GM12878 (cell line): ENCODE results near the gene C2orf92. TPM values are rescaled to one million over a fixed set of nuclear protein-coding genes. Genes with fewer than 3 reads are reported as not detected.

ENCODE experiments used
- ATAC-seq: fragments of 200-7000 bp; cut with Tn5 transposase; 3 replicates; pipeline ENCODE4 v1.9.1; 2020; ENCODE audit warnings: mild to moderate bottlenecking, moderate library complexity
- BruUV-seq: library from RNA; stranded (reverse); fragments of 400-500 nt; replicated peaks from 2 replicates; lab custom pipeline; 2021; lab: Mats Ljungman, UMichigan
- CTCF ChIA-PET: fragments of 300-600 bp; sonication (Branson Sonifier 250); formaldehyde crosslinking; extraction: SDS; loops from one replicate; lab custom pipeline; 2021; ENCODE audit warnings: inconsistent platforms; lab: Yijun Ruan, JAX
- POLR2A ChIA-PET: fragments of 350-600 bp; formaldehyde crosslinking; extraction: SDS; loops from one replicate; lab custom pipeline; 2021; ENCODE audit warnings: inconsistent platforms; lab: Charles Lee
- RAD21 ChIA-PET: fragments of 300-600 bp; sonication (Branson Sonifier 250); formaldehyde crosslinking; loops from one replicate; lab custom pipeline; 2023; ENCODE audit warnings: antibody characterized with exemption; ENCODE audit not compliant: unreplicated experiment; lab: Charles Lee
- SMC1A ChIA-PET: fragments of 300-600 bp; sonication (Branson Sonifier 250); formaldehyde crosslinking; loops from one replicate; lab custom pipeline; 2023; ENCODE audit not compliant: unreplicated experiment, uncharacterized antibody; lab: Charles Lee
- DNase-seq: peaks from one replicate; pipeline ENCODE4 v3.0.0-alpha.2; 2011; ENCODE audit warnings: low read depth, low spot score
- FAIRE-seq: peaks from 3 replicates; lab custom pipeline; 2011; peaks lifted over from hg19 to GRCh38; lab: Jason Lieb, UNC
- H2AFZ ChIP-seq: 2 replicates; pipeline ENCODE4 v1.6.0; 2011; ENCODE audit warnings: low read depth, low read length, control low read depth; ENCODE audit not compliant: control insufficient read depth
- H3K27ac ChIP-seq: 2 replicates; pipeline ENCODE4 v1.5.1; 2011; ENCODE audit warnings: control low read depth; ENCODE audit not compliant: control insufficient read depth, insufficient read depth
- H3K27me3 ChIP-seq, 2 experiments: replicated peaks in 1 of 2; 2 replicates each; pipeline versions ENCODE4 v1.6.0 to v1.6.1; 2011; ENCODE audit warnings: low read length in 1 of 2; ENCODE audit not compliant: control insufficient read depth in 2 of 2, insufficient read depth in 2 of 2
- H3K36me3 ChIP-seq, 2 experiments: 2 replicates each; pipeline ENCODE4 v1.5.1; 2011; ENCODE audit warnings: low read length in 1 of 2; ENCODE audit not compliant: control insufficient read depth in 2 of 2, insufficient read depth in 2 of 2
- H3K4me1 ChIP-seq: 2 replicates; pipeline ENCODE4 v1.6.1; 2011; ENCODE audit warnings: mild to moderate bottlenecking, low read length, moderate library complexity, mixed read lengths; ENCODE audit not compliant: control insufficient read depth, insufficient read depth
- H3K4me2 ChIP-seq: 2 replicates; pipeline ENCODE4 v1.6.0; 2011; ENCODE audit warnings: control low read depth; ENCODE audit not compliant: control insufficient read depth, insufficient read depth
- H3K4me3 ChIP-seq: fragments of 200-600 bp; sonication (generic); 2 replicates; pipeline ENCODE4 v1.5.1; 2016
- H3K79me2 ChIP-seq: 2 replicates; pipeline ENCODE4 v1.6.0; 2011; ENCODE audit warnings: low read length; ENCODE audit not compliant: control insufficient read depth, insufficient read depth
- H3K9ac ChIP-seq: 2 replicates; pipeline ENCODE4 v1.8.0; 2011; ENCODE audit warnings: low read length, control low read depth, mixed read lengths; ENCODE audit not compliant: control insufficient read depth, insufficient read depth
- H3K9me3 ChIP-seq: replicated peaks from 3 replicates; pipeline ENCODE4 v1.5.1; 2011; ENCODE audit warnings: mild to moderate bottlenecking, low read length; ENCODE audit not compliant: control insufficient read depth, insufficient read depth
- H4K20me1 ChIP-seq: 2 replicates; pipeline ENCODE4 v1.6.0; 2011; ENCODE audit not compliant: control insufficient read depth, insufficient read depth
- BMI1 ChIP-seq: fragments of 450-650 bp; IDR thresholded peaks from 2 replicates; pipeline ENCODE4 v1.6.1; 2016; ENCODE audit warnings: mild to moderate bottlenecking, moderate library complexity, borderline replicate concordance
- CHD4 ChIP-seq: fragments of 200-600 bp; sonication (generic); IDR thresholded peaks from 2 replicates; pipeline ENCODE4 v1.6.1; 2016; ENCODE audit warnings: mild to moderate bottlenecking
- KAT2A ChIP-seq: conservative IDR thresholded peaks from 2 replicates; pipeline ENCODE4 v1.6.1; 2011; ENCODE audit warnings: low read depth, low read length; ENCODE audit not compliant: control insufficient read depth
- LARP7 ChIP-seq: fragments of 450-650 bp; IDR thresholded peaks from 2 replicates; pipeline ENCODE4 v1.6.1; 2017; ENCODE audit warnings: mild to moderate bottlenecking
- NR2C2 ChIP-seq: IDR thresholded peaks from 2 replicates; pipeline ENCODE4 v1.6.1; 2011; ENCODE audit warnings: borderline replicate concordance, low read depth; ENCODE audit not compliant: control insufficient read depth, insufficient read length
- PML ChIP-seq: IDR thresholded peaks from 2 replicates; pipeline ENCODE4 v1.6.1; 2012; ENCODE audit warnings: low read length, inconsistent platforms
- SIN3A ChIP-seq: IDR thresholded peaks from 2 replicates; pipeline ENCODE4 v1.6.1; 2012; ENCODE audit warnings: low read depth, low read length, improper control_type of control experiment
- SMC3 ChIP-seq: IDR thresholded peaks from 2 replicates; pipeline ENCODE4 v1.6.1; 2011; ENCODE audit warnings: low read length, improper control_type of control experiment, borderline replicate concordance
- TCF7 ChIP-seq: IDR thresholded peaks from 2 replicates; pipeline ENCODE4 v1.6.1; 2014; ENCODE audit warnings: antibody characterized with exemption, borderline replicate concordance
- ZBED1 ChIP-seq: IDR thresholded peaks from 2 replicates; pipeline ENCODE4 v1.6.1; 2016; ENCODE audit warnings: borderline replicate concordance
- ZZZ3 ChIP-seq: IDR thresholded peaks from 2 replicates; pipeline ENCODE4 v1.6.1; 2011; ENCODE audit warnings: low read depth; ENCODE audit not compliant: control insufficient read depth, insufficient read length
- WGBS: methylation state at CpG from one replicate; pipeline ENCODE4 v1.1.6; 2016; ENCODE audit warnings: low lambda C conversion rate; ENCODE audit not compliant: insufficient replicate concordance, insufficient coverage; ENCODE audit errors: missing lambda C conversion rate; 5-methylcytosine and 5-hydroxymethylcytosine counted together
- in situ Hi-C: fragments of 300-500 bp; cut with MboI; formaldehyde crosslinking; loops from 9 replicates; pipeline ENCODE4 v1.14.3; 2018; ENCODE audit warnings: mixed read lengths
- intact Hi-C: fragments of 100-400 bp; cut with micrococcal nuclease; formaldehyde crosslinking; loops from one replicate; pipeline ENCODE4 v1.14.2; 2022; ENCODE audit not compliant: unreplicated experiment
- polyA plus RNA-seq, 11 experiments: library from polyadenylated mRNA; depleted of rRNA in 4 of 11; unstranded in 6 of 11; stranded (reverse) in 5 of 11; fragments of >200 nt; fragmentation: Nextera tagmentation in 4 of 11; fragmentation: Illumina TruSeq in 1 of 11; extraction: Ambion mirVana in 4 of 11; extraction: Trizol in 1 of 11; gene quantifications; 1 replicate in 1 of 11; 2 replicates in 10 of 11; pipeline versions ENCODE4 v1.2.1 to v1.2.3, GENCODE V29; 2011 to 2016; ENCODE audit warnings: inconsistent platforms in 2 of 11, missing spikeins in 2 of 11, low read depth in 1 of 11
- total RNA-seq, 4 experiments: library from RNA; depleted of rRNA in 3 of 4; stranded (reverse); fragments of >200 nt in 3 of 4; fragmentation: Illumina TruSeq in 1 of 4; extraction: Trizol in 1 of 4; gene quantifications; 2 replicates each; pipeline versions ENCODE4 v1.2.1 to v1.2.3, GENCODE V29; 2013 to 2021
- TF ChIP-seq, protein P1 (sequence below): IDR thresholded peaks from 2 replicates; pipeline ENCODE4 v1.6.1; 2012; ENCODE audit warnings: low read depth, low read length, improper control_type of control experiment
- TF ChIP-seq, protein P2 (sequence below): fragments of 450-650 bp; IDR thresholded peaks from 2 replicates; pipeline ENCODE4 v1.6.1; 2014; ENCODE audit warnings: mild to moderate bottlenecking

The C2orf92 gene
- total and polyA plus RNA-seq, 10 of the 15 experiments (the other 5 are each of a cell fraction or from before 2014, with no cell fraction given): 0.40 to 10.1 (median 3.7) TPM

DNA sequence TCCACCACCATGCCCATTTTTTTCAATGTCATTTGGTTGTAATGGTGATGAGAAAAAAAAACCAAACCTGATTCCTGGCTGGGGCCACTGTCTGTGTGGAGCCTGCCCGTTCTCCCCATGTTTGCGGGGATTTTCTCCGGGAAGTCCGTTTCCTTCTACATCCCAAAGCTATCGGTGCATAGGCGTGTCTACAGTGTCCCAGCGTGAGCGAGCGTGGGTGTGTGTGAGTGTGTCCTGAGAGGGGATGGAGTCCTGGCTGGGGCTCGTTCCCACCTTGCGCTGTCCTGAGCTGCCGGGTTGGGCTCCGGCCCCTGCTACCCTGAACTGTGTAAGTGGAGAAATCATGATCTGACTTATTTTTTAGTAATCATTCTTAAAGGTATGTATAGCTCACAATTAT is 36.6 kb downstream of the C2orf92 start:
- SMC1A ChIA-PET: no interaction called here

More for the DNA sequence above, 36.6 kb downstream of the C2orf92 start:
- H3K27ac ChIP-seq: no peak overlapping the region
- H3K27me3 ChIP-seq: no peaks in the 10 kb centered on the region
- no TSS peak for BruUV-seq
- ChIA-PET RAD21 (no interaction called here), CTCF (interaction anchor here (2.0 to 2.5 kb wide), 2 partner anchors 116 to 679 kb away, joined by 5 to 10 read pairs; no protein-coding TSS in a partner anchor), POLR2A (no interaction called here)
- H3K36me3 ChIP-seq: no peaks in the 10 kb centered on the region
- no peaks in the 10 kb centered on the region for H3K9me3 ChIP-seq
- FAIRE-seq (no peak), DNase-seq (no peak), ATAC-seq (no peak)
- no peaks in the 10 kb centered on the region for H4K20me1 ChIP-seq
- no peak overlapping the region for H3K4me2 ChIP-seq
- in situ Hi-C loops (no loop called here), intact Hi-C loops (loop anchor here (10.0 kb wide), 1 partner anchor 479 kb away; no protein-coding TSS in a partner anchor)
- H2AFZ ChIP-seq: no peak overlapping the region
- WGBS: 59% methylated on average over 13 of the region's 13 CpGs
- TF ChIP-seq SMC3: no peak
- TF ChIP-seq CHD4: no peak
- no peak for TF ChIP-seq KAT2A
- no peak for TF ChIP-seq ZZZ3
- TF ChIP-seq PML: no peak
- TF ChIP-seq BMI1: no peak
- no peak for TF ChIP-seq TCF7
- TF ChIP-seq ZBED1: no peak
- TF ChIP-seq, protein P1, sequence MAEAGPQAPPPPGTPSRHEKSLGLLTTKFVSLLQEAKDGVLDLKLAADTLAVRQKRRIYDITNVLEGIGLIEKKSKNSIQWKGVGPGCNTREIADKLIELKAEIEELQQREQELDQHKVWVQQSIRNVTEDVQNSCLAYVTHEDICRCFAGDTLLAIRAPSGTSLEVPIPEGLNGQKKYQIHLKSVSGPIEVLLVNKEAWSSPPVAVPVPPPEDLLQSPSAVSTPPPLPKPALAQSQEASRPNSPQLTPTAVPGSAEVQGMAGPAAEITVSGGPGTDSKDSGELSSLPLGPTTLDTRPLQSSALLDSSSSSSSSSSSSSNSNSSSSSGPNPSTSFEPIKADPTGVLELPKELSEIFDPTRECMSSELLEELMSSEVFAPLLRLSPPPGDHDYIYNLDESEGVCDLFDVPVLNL: no peak
- TF ChIP-seq, protein P2, sequence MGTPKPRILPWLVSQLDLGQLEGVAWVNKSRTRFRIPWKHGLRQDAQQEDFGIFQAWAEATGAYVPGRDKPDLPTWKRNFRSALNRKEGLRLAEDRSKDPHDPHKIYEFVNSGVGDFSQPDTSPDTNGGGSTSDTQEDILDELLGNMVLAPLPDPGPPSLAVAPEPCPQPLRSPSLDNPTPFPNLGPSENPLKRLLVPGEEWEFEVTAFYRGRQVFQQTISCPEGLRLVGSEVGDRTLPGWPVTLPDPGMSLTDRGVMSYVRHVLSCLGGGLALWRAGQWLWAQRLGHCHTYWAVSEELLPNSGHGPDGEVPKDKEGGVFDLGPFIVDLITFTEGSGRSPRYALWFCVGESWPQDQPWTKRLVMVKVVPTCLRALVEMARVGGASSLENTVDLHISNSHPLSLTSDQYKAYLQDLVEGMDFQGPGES: no peak
- TF ChIP-seq SIN3A: no peak
- no peak for TF ChIP-seq LARP7
- no peak for TF ChIP-seq NR2C2
- H3K79me2 ChIP-seq: no peaks in the 10 kb centered on the region
- no peak overlapping the region for H3K4me3 ChIP-seq
- no peak overlapping the region for H3K9ac ChIP-seq
- H3K4me1 ChIP-seq: no peaks in the 10 kb centered on the region
